Astrocyte (in vitro differentiated cells and primary cell): ENCODE data around the gene ELMO3.

Experiments used
- CTCF ChIP-seq: IDR thresholded peaks from 2 replicates; pipeline ENCODE4 v1.5.1; 2011; ENCODE audit warnings: low read depth, mild to moderate bottlenecking, inconsistent platforms, low read length, moderate library complexity; ENCODE audit not compliant: insufficient read depth
- EZH2 ChIP-seq: IDR thresholded peaks from 2 replicates; pipeline ENCODE4 v1.6.1; 2012; ENCODE audit warnings: mild to moderate bottlenecking, low read length, inconsistent platforms; ENCODE audit not compliant: insufficient read depth

GRCh38 chr16:67192781-67193361 is 6.1 kb upstream of the ELMO3 start:
- TF ChIP-seq EZH2 (no peak), CTCF (no peak)
